K562 (cell line): Measurements from ENCODE around the gene TTC39A. TPM values are rescaled to one million over a fixed set of nuclear protein-coding genes. Genes with fewer than 3 reads are reported as not detected.

Experiments used
- ARID1B ChIP-seq: fragments of 450-650 bp; IDR thresholded peaks from 2 replicates; pipeline ENCODE4 v1.6.1; 2016; ENCODE audit warnings: antibody characterized with exemption, mild to moderate bottlenecking, inconsistent platforms
- CTBP1 ChIP-seq: fragments of 450-650 bp; IDR thresholded peaks from 2 replicates; pipeline ENCODE4 v1.6.1; 2016; ENCODE audit warnings: borderline replicate concordance
- CXXC5 ChIP-seq: fragments of 250-450 bp; sonication (Bioruptor Pico); IDR thresholded peaks from 2 replicates; pipeline ENCODE4 v1.8.0; 2022; ENCODE audit warnings: inconsistent platforms, mild to moderate bottlenecking, moderate library complexity
- EP400 ChIP-seq: fragments of 450-650 bp; IDR thresholded peaks from 2 replicates; pipeline ENCODE4 v1.6.1; 2017; ENCODE audit warnings: antibody characterized with exemption, mild to moderate bottlenecking, moderate library complexity
- EWSR1 ChIP-seq: fragments of 450-650 bp; IDR thresholded peaks from 2 replicates; pipeline ENCODE4 v1.6.1; 2018; ENCODE audit warnings: borderline replicate concordance, mild to moderate bottlenecking, low read depth, moderate library complexity; ENCODE audit not compliant: partially characterized antibody
- HIVEP1 ChIP-seq: fragments of 250-450 bp; sonication (Bioruptor Pico); IDR thresholded peaks from 2 replicates; pipeline ENCODE4 v1.4.0; 2020; ENCODE audit warnings: mild to moderate bottlenecking
- NCOR1 ChIP-seq: fragments of 450-650 bp; IDR thresholded peaks from 2 replicates; pipeline ENCODE4 v1.6.1; 2016; ENCODE audit warnings: mild to moderate bottlenecking, moderate library complexity
- NR2C1 ChIP-seq, 2 experiments: fragments of 450-650 bp; IDR thresholded peaks; 2 replicates each; pipeline ENCODE4 v1.6.1; 2017; ENCODE audit warnings: mild to moderate bottlenecking in 2 of 2, antibody characterized with exemption in 1 of 2, inconsistent platforms in 1 of 2, missing compliant biosample characterization in 1 of 2, missing genetic modification characterization in 1 of 2
- PHB ChIP-seq: fragments of 250-450 bp; sonication (Bioruptor Pico); IDR thresholded peaks from 2 replicates; pipeline ENCODE4 v1.5.0; 2021
- PTRF ChIP-seq: fragments of 450-650 bp; IDR thresholded peaks from 2 replicates; pipeline ENCODE4 v1.6.1; 2016; ENCODE audit warnings: mild to moderate bottlenecking, missing genetic modification characterization, missing compliant biosample characterization
- TRIM28 ChIP-seq: fragments of 450-650 bp; IDR thresholded peaks from 2 replicates; pipeline ENCODE4 v1.6.1; 2017
- ZBED1 ChIP-seq: IDR thresholded peaks from 2 replicates; pipeline ENCODE4 v1.6.1; 2014
- ZNF134 ChIP-seq: fragments of 250-450 bp; sonication (Bioruptor Pico); conservative IDR thresholded peaks from 2 replicates; pipeline ENCODE4 v1.4.0; 2020
- ZNF165 ChIP-seq: fragments of 250-450 bp; sonication (Bioruptor Pico); IDR thresholded peaks from 2 replicates; pipeline ENCODE4 v1.4.0; 2020; ENCODE audit warnings: borderline replicate concordance
- ZNF644 ChIP-seq: fragments of 200-800 bp; sonication (Bioruptor generic); IDR thresholded peaks from 2 replicates; pipeline ENCODE4 v1.6.1; 2016; ENCODE audit warnings: low read depth, missing genetic modification characterization, missing compliant biosample characterization
- polyA plus RNA-seq, 8 experiments: library from polyadenylated mRNA; depleted of rRNA in 4 of 8; stranded (reverse) in 5 of 8; unstranded in 3 of 8; fragments of >200 nt; fragmentation: Nextera tagmentation in 2 of 8; fragmentation: Illumina TruSeq in 1 of 8; extraction: Ambion mirVana in 2 of 8; extraction: Trizol in 1 of 8; gene quantifications; 2 replicates each; pipeline versions ENCODE4 v1.2.1 to v1.2.3, GENCODE V29; 2011 to 2014; ENCODE audit warnings: inconsistent platforms in 1 of 8, missing spikeins in 1 of 8
- total RNA-seq, 7 experiments: library from RNA; depleted of rRNA in 6 of 7; stranded (reverse); fragments of >200 nt in 6 of 7; fragmentation: Illumina TruSeq in 2 of 7; extraction: Trizol in 2 of 7; gene quantifications; 2 replicates each; pipeline versions ENCODE4 v1.2.1 to v1.2.3, GENCODE V29; 2011 to 2021; ENCODE audit warnings: low replicate concordance in 1 of 7
- TF ChIP-seq, protein P1 (sequence below): fragments of 250-450 bp; sonication (Bioruptor Pico); IDR thresholded peaks from 2 replicates; pipeline ENCODE4 v1.9.0; 2021; ENCODE audit warnings: mild to moderate bottlenecking, inconsistent platforms
- TF ChIP-seq, protein P2 (sequence below): fragments of 450-650 bp; formaldehyde crosslinking; IDR thresholded peaks from 2 replicates; pipeline ENCODE4 v1.4.0; 2022; ENCODE audit warnings: missing genetic modification characterization
- TF ChIP-seq, protein P3 (sequence below): fragments of 250-450 bp; sonication (Bioruptor Pico); IDR thresholded peaks from 2 replicates; pipeline ENCODE4 v1.5.0; 2020; ENCODE audit warnings: mild to moderate bottlenecking, borderline replicate concordance
- TF ChIP-seq, protein P4 (sequence below): sonication (generic); formaldehyde crosslinking; IDR thresholded peaks from 2 replicates; pipeline ENCODE4 v1.8.0; 2023; ENCODE audit warnings: missing genetic modification reagents, mild to moderate bottlenecking, borderline replicate concordance

Gene TTC39A
- total and polyA plus RNA-seq, 9 of the 15 experiments (the other 6 are each of a cell fraction or from before 2014, with no cell fraction given), result 0.18 to 0.82 (median 0.35) TPM

DNA sequence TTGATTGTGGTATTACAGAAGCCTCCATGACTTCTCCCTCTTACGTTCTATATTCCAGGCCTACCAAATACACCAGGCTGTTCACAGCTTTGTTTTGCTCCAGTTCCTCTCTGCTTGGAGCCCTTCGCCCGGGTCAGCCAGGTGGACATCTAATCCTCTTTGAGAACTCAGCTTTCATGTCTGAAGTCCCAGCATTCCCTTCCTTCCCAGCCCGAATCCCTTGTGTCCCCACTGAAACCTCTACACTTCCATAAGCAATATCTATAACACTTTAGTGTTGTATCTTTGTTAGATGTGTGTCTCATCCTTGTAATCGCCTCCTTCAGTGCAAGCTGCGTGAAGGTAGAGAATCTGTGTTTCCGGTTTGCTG, 92.3 kb downstream of the TTC39A start (continued):
- TF ChIP-seq, protein P1, sequence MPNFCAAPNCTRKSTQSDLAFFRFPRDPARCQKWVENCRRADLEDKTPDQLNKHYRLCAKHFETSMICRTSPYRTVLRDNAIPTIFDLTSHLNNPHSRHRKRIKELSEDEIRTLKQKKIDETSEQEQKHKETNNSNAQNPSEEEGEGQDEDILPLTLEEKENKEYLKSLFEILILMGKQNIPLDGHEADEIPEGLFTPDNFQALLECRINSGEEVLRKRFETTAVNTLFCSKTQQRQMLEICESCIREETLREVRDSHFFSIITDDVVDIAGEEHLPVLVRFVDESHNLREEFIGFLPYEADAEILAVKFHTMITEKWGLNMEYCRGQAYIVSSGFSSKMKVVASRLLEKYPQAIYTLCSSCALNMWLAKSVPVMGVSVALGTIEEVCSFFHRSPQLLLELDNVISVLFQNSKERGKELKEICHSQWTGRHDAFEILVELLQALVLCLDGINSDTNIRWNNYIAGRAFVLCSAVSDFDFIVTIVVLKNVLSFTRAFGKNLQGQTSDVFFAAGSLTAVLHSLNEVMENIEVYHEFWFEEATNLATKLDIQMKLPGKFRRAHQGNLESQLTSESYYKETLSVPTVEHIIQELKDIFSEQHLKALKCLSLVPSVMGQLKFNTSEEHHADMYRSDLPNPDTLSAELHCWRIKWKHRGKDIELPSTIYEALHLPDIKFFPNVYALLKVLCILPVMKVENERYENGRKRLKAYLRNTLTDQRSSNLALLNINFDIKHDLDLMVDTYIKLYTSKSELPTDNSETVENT (CRISPR knock-in tag), result no peak
- no peak for TF ChIP-seq PTRF (tag)
- TF ChIP-seq CXXC5 (CRISPR knock-in tag), result peak; percentile 39; the same call in 1 of the 2 replicates
- TF ChIP-seq, protein P2, sequence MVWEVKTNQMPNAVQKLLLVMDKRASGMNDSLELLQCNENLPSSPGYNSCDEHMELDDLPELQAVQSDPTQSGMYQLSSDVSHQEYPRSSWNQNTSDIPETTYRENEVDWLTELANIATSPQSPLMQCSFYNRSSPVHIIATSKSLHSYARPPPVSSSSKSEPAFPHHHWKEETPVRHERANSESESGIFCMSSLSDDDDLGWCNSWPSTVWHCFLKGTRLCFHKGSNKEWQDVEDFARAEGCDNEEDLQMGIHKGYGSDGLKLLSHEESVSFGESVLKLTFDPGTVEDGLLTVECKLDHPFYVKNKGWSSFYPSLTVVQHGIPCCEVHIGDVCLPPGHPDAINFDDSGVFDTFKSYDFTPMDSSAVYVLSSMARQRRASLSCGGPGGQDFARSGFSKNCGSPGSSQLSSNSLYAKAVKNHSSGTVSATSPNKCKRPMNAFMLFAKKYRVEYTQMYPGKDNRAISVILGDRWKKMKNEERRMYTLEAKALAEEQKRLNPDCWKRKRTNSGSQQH (CRISPR knock-in tag), result no peak
- TF ChIP-seq PHB, result no peak
- TF ChIP-seq ZNF644 (tag), result no peak
- TF ChIP-seq NCOR1, result no peak
- 0 out of 2 replicates have a peak, but pooled peaks have one; percentile 14 for TF ChIP-seq ARID1B
- no peak for TF ChIP-seq NR2C1 (IDR thresholded peaks at IDR 0.05)
- TF ChIP-seq NR2C1 (tag; IDR thresholded peaks at IDR 0.05), result no peak
- TF ChIP-seq, protein P3, sequence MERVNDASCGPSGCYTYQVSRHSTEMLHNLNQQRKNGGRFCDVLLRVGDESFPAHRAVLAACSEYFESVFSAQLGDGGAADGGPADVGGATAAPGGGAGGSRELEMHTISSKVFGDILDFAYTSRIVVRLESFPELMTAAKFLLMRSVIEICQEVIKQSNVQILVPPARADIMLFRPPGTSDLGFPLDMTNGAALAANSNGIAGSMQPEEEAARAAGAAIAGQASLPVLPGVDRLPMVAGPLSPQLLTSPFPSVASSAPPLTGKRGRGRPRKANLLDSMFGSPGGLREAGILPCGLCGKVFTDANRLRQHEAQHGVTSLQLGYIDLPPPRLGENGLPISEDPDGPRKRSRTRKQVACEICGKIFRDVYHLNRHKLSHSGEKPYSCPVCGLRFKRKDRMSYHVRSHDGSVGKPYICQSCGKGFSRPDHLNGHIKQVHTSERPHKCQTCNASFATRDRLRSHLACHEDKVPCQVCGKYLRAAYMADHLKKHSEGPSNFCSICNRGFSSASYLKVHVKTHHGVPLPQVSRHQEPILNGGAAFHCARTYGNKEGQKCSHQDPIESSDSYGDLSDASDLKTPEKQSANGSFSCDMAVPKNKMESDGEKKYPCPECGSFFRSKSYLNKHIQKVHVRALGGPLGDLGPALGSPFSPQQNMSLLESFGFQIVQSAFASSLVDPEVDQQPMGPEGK (CRISPR knock-in tag), result no peak
- no peak for TF ChIP-seq TRIM28
- TF ChIP-seq ZNF165 (CRISPR knock-in tag), result no peak
- TF ChIP-seq EWSR1, result no peak
- TF ChIP-seq ZNF134 (CRISPR knock-in tag), result no peak
- no peak for TF ChIP-seq HIVEP1 (CRISPR knock-in tag)
- peak; percentile 39 for TF ChIP-seq CTBP1
- 0 out of 2 replicates have a peak, but pooled peaks have one; percentile 23 for TF ChIP-seq EP400
- TF ChIP-seq, protein P4, sequence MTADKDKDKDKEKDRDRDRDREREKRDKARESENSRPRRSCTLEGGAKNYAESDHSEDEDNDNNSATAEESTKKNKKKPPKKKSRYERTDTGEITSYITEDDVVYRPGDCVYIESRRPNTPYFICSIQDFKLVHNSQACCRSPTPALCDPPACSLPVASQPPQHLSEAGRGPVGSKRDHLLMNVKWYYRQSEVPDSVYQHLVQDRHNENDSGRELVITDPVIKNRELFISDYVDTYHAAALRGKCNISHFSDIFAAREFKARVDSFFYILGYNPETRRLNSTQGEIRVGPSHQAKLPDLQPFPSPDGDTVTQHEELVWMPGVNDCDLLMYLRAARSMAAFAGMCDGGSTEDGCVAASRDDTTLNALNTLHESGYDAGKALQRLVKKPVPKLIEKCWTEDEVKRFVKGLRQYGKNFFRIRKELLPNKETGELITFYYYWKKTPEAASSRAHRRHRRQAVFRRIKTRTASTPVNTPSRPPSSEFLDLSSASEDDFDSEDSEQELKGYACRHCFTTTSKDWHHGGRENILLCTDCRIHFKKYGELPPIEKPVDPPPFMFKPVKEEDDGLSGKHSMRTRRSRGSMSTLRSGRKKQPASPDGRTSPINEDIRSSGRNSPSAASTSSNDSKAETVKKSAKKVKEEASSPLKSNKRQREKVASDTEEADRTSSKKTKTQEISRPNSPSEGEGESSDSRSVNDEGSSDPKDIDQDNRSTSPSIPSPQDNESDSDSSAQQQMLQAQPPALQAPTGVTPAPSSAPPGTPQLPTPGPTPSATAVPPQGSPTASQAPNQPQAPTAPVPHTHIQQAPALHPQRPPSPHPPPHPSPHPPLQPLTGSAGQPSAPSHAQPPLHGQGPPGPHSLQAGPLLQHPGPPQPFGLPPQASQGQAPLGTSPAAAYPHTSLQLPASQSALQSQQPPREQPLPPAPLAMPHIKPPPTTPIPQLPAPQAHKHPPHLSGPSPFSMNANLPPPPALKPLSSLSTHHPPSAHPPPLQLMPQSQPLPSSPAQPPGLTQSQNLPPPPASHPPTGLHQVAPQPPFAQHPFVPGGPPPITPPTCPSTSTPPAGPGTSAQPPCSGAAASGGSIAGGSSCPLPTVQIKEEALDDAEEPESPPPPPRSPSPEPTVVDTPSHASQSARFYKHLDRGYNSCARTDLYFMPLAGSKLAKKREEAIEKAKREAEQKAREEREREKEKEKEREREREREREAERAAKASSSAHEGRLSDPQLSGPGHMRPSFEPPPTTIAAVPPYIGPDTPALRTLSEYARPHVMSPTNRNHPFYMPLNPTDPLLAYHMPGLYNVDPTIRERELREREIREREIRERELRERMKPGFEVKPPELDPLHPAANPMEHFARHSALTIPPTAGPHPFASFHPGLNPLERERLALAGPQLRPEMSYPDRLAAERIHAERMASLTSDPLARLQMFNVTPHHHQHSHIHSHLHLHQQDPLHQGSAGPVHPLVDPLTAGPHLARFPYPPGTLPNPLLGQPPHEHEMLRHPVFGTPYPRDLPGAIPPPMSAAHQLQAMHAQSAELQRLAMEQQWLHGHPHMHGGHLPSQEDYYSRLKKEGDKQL (CRISPR knock-in tag), result no peak
- TF ChIP-seq ZBED1, result no peak
